NCI-H2107 treated with DMSO at 0.1 percent for 48 hours (cell line): Measurements from ENCODE around the gene TSPAN14.
"Not testable (repeated sequence)": the region's sequence is repeated elsewhere in the genome, so short reads cannot be mapped to it uniquely, and the experiment has no call there.

ENCODE experiments used
- DNase-seq: peaks from one replicate; lab custom pipeline; 2025; ENCODE audit not compliant: unreplicated experiment; lab: John Stamatoyannopoulos, UW

The TSPAN14 gene, protein sequence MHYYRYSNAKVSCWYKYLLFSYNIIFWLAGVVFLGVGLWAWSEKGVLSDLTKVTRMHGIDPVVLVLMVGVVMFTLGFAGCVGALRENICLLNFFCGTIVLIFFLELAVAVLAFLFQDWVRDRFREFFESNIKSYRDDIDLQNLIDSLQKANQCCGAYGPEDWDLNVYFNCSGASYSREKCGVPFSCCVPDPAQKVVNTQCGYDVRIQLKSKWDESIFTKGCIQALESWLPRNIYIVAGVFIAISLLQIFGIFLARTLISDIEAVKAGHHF

DNA sequence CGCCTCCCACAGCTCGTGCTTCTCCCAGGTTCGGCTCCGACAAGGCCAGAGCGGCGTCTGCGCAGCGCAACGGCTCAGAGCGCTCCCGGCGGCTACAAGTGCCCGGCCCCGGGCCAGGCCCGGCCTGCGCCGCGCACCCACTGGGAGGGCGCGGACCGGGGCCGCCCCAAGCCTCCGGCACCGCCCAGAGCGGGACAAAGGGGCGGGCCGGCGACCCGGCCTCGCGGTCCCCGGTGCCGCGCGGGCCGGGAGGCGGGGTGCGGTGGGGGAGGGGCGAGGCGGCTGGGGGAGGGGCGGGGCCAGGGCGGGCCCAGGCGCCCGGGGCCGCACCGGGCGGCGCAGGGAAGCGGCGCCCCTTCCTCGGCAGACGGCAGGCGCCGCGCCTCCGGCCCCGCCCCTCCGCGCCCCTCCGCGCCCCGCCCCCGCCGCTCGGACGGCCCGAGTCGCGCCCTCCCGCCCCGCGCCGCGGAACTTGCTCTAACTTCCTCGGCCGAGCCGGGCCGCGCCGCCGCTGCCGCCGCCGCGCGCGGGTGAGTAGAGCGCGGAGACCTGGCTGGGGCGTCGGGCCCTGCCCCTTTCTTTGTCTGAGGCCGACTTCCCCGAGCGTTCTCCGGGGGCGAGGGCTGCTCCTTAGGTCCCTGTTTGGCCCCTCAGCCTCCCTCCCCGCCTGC lies at the start of gene TSPAN14:
Gene TSPAN14, plus strand, starts transcription at position 469 of the 671 bp plus-strand sequence. CDS start 34,924 bp downstream, outside the sequence.
- no peak for DNase-seq

DNA sequence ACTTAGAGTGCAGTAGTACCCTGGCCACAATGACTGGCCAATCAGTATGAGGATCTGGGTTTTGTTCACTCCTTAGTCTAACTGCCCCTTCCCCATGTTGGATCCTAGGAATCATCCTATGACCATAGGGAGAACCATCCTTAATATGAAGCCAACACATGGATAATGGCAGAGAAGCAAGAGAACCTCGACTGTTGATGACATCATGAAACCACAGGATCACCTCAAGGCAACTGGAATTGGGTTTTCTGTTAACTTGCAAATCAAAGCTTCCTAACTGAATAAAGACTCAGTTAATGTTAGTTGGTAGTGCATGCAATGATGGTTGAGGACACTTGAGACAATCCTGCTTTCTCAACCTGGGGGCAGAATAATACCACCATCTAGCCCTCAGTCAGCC lies 49.1 kb upstream of the TSPAN14 start:
- no peak for DNase-seq

DNA sequence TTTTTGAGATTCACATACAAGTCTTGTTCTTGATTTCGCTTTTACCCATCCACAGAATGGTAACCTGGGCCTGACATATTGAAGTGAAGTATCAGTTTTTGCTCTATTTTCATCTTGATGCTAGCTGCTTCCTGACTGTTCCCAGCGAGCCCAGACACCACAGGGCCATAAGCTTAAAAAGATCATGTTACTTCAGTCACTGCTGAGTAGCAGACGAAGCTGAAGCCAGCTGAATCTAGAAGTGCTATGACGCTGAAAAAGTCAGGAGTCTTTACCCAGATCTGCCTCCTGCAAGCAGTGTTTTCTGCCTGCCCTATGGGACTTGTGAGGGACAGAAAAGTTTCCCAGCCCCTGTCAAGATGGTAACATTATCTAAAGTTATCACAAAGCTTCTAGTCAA lies 48.5 kb upstream of the TSPAN14 start:
- peak; percentile 41 for DNase-seq

DNA sequence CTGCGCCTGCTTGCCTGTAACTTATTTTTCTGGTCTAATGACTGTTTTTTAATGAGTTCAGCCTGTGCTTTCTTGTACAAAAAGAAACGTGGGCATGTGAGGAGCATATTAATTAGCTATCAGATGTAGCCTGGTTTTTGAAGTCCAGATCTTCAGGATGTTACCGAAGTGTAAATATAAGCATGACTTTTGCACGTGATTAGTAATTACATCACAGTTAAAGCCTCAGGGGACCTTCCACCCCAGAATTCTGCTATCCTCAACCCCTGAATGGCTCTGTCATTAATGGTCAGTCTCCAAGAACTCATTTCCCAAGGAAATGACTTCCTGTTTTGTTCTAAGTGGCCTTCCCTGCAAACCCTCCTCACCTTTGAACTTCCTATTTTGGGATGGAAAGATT lies 47.9 kb upstream of the TSPAN14 start:
- DNase-seq, result no peak

DNA sequence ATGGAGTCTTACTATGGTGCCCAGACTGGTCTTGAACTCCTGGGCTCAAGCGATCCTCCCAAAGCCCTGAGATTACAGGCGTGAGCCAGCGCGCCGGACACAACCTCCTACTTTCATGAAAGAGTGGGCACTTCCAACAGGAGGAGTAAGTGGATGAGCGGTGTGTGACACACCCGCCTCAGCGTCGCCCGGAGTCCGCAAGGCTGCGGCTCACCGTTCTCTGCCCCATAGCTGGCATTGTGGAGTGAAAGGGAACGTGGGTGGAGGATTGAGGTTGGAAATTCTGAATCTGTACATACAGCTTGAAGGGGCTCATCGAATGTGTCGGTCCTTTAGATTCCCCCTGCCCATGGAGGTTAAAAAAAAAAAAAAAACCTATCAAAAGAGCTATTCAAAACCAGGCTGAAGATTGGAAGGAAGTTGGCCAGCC lies 46.3 kb upstream of the TSPAN14 start:
- no peak for DNase-seq

DNA sequence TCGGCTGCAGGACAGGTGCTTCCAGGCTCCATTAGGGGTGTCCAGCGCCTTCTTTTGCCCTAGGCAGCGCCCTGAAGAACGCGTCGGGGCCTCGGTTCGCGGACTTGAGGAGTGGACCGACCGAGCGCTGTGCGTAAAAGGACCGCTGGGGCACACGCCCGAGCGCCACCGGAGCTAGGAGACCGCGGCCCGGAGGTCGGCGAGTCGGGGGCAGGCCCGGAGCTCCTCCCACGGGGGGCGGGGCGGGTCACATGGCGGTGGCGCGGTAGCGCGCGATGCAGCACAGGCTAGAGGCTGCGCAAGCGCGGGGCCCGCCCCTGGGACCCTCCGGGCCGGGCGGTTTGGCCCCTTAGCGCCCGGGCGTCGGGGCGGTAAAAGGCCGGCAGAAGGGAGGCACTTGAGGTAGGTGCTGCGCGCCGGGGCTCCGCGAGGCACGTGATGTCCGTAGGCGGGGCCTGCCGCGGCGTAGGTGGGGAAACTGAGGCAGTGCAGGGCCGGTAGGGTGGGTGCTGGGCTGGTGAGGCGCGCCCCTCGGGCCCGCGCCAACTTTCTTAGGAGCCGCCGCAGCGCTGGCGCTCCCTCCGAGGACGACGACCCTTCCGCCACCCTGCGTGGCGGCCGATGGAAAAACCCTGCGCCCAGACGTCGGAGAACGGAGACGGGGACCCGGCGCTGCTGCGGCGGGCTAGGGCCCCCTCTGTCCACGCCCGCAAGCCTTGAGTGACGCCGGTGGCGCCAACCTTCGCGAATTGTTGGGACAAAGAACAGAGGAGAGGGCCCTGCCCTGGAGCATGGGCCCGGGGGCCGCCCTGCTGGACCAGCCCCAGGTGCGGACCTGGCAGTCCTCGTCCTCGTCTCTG lies 45.6 kb upstream of the TSPAN14 start, which contains the start of gene PRXL2A:
Gene PRXL2A, plus strand, starts transcription at position 310 of the 860 bp plus-strand sequence. CDS start 11,917 bp downstream, outside the sequence.
- no peak for DNase-seq

DNA sequence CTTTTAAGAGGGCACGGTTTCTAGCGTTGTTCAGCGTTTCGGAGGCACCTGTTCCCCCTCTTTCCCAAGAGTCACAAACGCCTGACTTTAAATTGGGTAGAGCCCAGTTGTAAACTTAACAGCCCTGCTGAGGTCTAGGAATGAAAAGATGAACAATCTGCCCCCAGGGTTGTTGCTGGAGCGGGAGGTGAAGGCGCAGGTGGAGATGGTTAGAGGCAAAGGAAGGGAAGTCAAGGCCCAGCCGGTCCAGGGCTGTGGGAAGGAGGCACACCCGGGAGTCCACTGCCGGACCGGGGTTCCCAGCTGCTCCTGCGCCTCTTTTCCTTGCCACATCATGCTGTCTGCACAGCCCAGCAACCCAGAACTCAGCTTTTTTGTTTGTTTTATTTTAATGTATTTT lies 45.0 kb upstream of the TSPAN14 start:
- no peak for DNase-seq

DNA sequence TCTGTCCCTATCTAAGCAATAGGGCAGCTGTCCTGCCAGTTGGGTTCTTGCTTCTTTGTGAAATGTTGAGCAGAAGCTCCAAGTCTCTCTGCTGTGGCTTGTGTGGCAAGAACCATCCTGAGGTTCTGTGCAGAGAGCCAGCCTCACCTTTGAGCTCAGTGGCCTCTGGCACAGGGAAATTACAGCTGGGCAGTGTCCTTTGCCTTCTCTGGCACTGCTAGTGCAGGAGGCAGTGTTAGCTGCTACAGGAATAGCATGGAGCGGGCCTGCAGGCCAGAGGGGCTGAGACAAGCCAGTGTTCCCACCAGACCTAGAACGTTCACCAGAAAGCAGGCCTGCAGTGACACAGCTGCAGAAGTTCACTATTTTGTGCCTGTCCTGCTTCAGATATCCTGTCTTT lies 44.0 kb upstream of the TSPAN14 start:
- no peak for DNase-seq

DNA sequence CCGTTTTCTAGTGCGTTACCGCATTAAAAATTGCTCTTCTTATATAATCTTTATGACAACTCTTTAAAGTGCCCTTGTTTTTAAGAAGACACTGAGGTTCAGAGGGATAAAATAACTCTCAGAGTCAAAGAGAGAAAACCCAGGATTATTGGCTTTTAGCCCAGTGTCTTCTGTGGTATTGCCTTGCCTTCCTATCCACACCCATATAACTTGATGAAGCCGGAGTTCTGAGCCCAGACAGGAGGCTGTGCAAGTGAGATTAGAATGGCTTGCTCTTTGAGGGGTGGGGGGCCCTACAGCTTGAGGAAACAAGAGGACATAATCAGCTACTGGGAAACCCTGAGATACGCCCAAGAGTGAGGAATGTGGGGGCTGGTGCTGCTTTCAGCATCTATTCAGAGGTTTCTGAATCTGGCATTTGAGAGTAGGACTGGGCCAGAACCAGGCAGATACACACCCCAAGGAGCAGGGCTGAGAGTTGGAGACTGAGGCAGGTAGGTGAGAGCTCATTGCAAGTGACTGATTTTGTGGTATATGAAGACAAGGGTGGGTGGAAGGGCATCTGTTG lies 43.4 kb upstream of the TSPAN14 start:
- DNase-seq, result no peak

DNA sequence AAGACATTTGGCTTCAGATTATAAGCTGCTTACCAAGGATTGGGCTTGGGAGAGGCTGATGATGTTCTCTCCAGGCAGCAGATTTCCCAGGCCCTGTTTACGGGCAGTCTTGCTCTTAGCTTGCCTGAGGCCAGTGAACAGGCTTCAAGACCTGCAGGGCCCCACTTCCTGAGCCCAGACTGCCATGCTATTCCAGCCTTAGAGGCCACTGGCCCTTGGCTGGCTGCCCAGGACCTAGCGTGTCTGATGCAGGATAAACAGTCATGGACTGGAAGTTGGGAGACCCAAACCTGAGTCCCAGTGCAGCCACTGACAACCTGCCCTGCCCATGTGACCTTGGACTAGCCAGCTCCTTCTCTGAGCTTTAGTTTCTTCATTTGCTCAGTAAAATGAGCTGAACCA lies 42.8 kb upstream of the TSPAN14 start:
- no peak for DNase-seq

DNA sequence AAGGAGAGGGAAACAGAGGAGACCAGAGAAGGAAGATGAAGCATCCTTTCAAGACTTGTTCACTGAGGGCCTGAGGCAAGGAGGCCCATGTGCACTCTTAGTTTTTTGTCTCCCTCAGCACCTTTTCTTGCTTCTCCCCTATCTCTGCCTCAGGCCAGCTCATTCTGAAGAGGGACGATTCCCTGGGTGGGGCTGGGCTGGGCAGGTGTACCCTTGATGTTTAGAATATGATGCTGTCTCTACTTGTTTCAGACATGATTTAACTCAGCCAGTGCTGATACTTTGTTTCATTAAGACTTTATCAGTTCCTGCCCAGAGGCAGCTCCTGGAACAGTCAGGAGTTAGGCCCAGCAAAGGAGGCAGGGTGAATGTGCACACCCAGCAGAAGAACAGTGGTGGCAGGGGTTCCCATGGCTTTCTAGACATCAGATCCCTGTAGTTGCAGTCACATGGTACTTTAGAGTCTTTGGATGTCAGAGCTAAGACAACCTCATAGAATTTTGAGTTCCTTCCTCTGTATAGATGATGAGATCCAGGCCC lies 42.4 kb upstream of the TSPAN14 start:
- no peak for DNase-seq

DNA sequence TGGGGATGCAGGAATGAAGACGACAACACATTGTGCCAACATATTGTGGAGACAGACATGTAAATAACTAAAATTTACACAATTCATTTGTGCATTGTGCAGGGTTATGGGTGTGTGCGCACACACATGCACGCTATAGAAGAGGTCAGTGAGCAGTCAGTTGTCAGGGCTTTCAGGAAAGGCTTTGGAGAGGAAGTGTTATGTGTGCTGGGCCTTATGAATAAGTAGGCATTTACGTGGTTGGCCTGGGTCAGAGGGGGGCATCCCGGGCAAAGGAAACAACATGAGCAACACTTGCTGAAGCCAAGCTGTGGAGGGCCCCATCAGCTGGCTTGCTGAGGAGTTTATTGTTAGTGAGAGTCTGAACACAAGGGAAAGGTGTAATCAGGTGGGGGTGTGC lies 41.6 kb upstream of the TSPAN14 start:
- DNase-seq, result no peak

DNA sequence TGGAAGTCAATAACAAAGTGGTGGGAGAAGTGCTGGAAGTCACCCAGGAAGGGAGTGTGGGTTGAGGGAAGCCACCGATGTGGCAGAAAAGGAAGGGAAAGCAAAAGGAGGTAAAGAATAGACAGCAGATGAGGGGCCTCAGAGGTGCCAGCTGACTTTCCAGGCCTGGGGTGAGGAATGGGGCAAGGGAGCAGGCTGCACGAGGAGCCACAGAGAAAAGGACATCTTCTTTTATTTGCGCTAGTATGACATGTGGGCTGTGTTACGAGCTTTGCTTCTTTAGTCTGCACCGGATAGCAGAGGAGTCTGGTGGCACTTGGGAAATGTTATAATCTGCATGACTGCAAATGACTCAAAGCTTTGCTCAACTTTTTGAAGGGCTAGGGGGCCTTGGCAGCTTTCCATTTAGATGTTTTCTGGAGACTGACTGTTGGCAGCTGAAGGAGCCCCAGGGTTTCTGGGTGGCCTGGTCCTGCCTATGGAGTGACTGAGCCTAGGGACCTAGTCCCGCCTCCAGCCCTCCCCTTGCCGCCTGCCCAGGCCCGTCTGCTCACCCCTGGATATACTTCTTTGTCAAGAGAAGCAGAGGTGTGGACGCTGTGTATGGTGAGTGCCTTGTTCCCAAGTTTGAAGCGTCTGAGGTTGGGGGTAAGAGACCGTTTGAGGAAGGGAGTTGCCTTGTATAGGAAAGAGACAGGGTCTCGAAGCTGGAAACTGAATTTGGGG lies 40.7 kb upstream of the TSPAN14 start:
- DNase-seq, result no peak

DNA sequence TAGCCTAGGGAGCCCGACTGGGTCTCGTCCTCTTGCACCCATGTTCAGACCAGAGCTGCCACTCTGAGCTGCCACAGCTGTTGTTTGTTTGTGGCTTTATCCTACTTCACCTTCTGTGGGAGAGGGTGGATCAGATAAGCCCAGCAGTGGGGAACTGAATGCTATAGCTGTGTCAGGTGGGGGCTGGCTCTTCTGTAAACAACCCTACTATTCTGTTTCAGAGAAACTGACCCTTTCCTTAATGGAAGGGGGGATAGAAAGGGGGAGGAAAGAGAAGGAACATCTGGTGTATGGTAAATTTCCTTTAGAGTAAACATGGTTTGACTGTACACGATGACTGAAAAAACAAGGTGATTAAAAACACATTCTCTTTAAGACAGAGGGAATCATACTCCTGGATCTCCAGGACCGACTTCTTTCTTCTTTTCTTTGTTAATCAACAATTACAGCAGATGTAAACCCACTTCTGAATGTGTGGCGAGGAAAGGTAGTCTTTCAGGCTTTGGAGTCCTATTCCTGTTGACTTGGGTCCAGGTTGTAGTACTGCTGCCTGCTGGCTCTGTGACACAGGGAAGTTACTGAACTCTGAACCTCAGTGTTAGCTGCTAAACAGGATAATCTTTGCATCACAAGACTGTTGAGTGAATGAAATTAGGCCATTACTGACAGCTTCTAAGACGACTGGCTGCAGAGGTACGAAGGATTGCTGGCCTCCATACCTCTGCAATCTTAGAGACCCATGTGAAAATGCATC lies 39.8 kb upstream of the TSPAN14 start:
- peak; percentile 64 for DNase-seq

DNA sequence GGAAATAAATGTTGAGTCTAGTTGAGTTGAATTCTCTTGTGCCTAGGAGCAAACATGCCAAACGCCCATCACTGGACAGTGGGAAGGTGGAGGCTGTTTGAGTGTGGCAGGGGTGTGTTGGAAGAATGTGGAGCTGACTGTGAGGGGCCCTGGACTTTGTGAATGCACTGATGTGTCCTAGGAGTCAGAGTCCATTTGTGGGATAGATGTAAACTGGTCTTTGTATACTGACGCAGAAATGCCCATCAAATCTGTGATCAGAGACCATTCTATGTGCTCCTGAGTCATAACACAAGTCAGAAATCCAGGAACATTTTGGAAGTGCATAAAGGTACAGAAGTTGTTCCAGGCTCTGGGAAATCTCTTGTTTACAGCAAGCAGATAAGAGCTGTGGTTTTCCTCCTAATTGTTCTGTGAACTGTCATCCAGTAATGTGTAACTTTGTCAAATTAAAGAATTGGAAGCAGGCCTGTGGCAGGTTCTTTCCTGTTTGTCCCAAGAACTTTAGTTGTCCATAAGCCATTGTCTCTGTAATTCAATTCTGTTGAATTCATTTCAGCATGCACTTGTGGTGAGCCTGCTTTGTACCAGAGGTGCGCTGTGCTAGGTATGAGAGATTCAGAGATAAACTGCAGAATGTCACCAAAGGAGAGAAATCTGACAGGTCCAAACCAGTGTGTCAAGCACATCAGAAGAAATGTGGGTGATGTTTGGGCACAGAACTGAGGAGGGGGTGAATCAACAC lies 38.2 kb upstream of the TSPAN14 start:
- no peak for DNase-seq

DNA sequence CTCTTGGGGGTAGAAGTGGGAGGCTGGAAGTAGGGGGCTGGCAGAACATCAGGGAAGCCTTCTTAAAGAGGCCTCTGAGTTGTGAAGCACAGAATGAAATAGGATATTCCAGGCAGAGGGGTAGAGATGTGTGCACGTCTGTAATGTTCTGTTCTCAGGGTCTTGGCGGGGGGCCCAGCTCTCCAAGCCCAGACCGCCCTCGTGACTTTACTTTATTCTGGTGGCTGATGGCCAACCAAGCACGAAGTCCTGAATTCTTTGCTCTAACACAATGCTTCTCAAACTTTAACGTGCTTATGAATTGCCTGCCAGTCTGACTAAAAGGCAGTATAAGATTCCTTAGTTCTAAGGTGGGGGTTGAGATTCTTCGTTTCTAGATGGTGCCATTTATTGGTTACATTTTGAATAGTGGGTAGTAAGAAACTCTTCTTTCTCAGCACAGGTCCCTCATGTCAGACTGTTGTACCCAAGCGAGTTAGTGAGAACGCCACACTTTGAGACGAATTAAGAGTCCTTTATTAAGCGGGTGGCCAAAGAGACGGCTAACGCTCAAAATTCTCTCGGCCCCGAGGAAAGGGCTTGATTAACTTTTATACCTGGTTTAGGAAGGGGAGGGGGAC lies 37.5 kb upstream of the TSPAN14 start:
- peak; percentile 29 for DNase-seq

DNA sequence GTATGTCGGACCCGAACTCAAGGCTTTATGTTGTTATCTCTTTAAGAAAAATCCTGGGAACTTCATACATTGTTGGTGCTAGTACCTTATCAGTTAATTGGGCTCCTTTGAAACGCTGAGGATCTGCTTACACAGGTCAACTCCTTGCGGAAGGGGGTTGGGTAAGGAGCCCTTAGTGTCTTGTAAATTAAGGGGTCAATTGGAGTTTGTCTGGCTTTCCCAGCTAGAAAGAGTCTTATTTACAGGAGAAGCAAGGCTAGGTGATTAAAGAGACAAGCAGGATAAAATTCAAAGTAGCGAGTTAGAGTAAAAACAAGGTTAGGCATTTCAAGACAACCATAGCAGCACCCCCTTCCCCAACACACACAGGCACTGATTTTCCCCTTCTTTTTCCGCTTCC lies 36.9 kb upstream of the TSPAN14 start:
- not testable (repeated sequence) for DNase-seq

DNA sequence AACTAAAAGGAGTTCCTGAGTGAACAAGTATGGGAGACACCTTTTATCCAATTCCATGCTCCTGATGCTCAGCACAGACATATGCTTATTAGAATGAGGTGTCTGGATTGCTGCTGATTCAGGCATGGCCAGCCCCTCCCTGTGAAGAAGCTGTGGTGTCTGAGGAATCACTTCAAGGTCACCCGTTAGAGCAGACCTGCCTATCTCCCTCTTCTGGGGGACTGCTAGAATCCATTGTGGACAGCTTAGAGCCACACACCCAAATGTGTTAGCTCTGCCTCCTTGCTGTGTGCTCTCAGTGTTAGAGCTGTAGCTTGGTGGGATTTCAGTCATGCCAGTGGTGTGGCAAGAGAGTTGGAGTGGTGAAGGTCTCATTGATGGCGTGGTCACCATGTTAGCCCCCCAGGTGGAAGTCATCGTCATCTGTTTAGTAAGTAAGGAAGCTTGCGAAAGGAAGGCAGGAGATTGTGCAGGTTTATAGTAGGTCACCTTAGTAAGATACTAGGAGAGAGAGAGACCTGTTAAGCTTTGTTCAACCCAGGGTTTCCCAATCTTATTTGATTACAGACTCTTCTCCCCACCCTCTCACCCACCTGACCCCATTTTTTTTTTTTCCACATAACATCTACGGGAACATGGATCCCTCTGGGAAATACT lies 32.9 kb upstream of the TSPAN14 start:
- DNase-seq, result no peak
